HG03135 (cell line): ENCODE data around the gene IL34.
"Not testable (repeated sequence)": the region's sequence is repeated elsewhere in the genome, so short reads cannot be mapped to it uniquely, and the experiment has no call there.

Experiments
- ATAC-seq: cut with Tn5 transposase; IDR thresholded peaks from one replicate; pipeline ENCODE4 v1.9.1; 2021; ENCODE audit warnings: mild to moderate bottlenecking, moderate library complexity; ENCODE audit not compliant: unreplicated experiment

IL34 gene

GRCh38 chr16:70656712-70657263, 10.4 kb downstream of the IL34 start:
- ATAC-seq, result no peak

GRCh38 chr16:70657956-70658355, 11.6 kb downstream of the IL34 start:
- no peak for ATAC-seq

- ATAC-seq, result no peak
These were observed 12.6 kb downstream of the IL34 start for GRCh38 chr16:70658921-70659320.

- no peak for ATAC-seq
These were observed 13.2 kb downstream of the IL34 start for GRCh38 chr16:70659546-70659945.

- ATAC-seq, result no peak
These were observed 13.8 kb downstream of the IL34 start for GRCh38 chr16:70659953-70660671.

- no peak for ATAC-seq
These were observed 14.5 kb downstream of the IL34 start for GRCh38 chr16:70660672-70661350.

- ATAC-seq, result no peak
These were observed 15.2 kb downstream of the IL34 start for GRCh38 chr16:70661534-70661917.

- ATAC-seq, result no peak
These were observed 15.7 kb downstream of the IL34 start for GRCh38 chr16:70661918-70662641.

- ATAC-seq, result no peak
These were observed 16.7 kb downstream of the IL34 start for GRCh38 chr16:70662991-70663523.

- no peak for ATAC-seq
These were observed 17.4 kb downstream of the IL34 start for GRCh38 chr16:70663524-70664324.

- ATAC-seq, result no peak
These were observed 18.2 kb downstream of the IL34 start for GRCh38 chr16:70664325-70665112.

- ATAC-seq, result no peak
These were observed 18.8 kb downstream of the IL34 start for GRCh38 chr16:70665113-70665694.

GRCh38 chr16:70665806-70666735, 19.7 kb downstream of the IL34 start:
- ATAC-seq, result no peak

- no peak for ATAC-seq
These were observed 23.8 kb downstream of the IL34 start for GRCh38 chr16:70670175-70670574.

- not testable (repeated sequence) for ATAC-seq
These were observed 24.6 kb downstream of the IL34 start for GRCh38 chr16:70670938-70671337.

GRCh38 chr16:70674221-70675014, 28.1 kb downstream of the IL34 start:
- ATAC-seq, result no peak

- no peak for ATAC-seq
These were observed 29.6 kb downstream of the IL34 start for GRCh38 chr16:70675851-70676513.
